Measurements from ENCODE around the gene STON1. TPM values are rescaled to one million over a fixed set of nuclear protein-coding genes. Genes with fewer than 3 reads are reported as not detected.

STON1 gene
- total RNA-seq, 1 donor from 2014 or later: 33.4 TPM

- ATAC-seq (no peak), DNase-seq (no peak)
- no peaks in the 10 kb centered on the region for H3K27me3 ChIP-seq (ENCODE audit: low read depth)
- no peaks in the 10 kb centered on the region for H3K9me3 ChIP-seq
- no peak overlapping the region for H3K27ac ChIP-seq
- no peaks in the 10 kb centered on the region for H3K4me1 ChIP-seq
- H3K36me3 ChIP-seq: no peaks in the 10 kb centered on the region
- intact Hi-C loops (cut with DNase I): no loop called here
- TF ChIP-seq, protein P1, sequence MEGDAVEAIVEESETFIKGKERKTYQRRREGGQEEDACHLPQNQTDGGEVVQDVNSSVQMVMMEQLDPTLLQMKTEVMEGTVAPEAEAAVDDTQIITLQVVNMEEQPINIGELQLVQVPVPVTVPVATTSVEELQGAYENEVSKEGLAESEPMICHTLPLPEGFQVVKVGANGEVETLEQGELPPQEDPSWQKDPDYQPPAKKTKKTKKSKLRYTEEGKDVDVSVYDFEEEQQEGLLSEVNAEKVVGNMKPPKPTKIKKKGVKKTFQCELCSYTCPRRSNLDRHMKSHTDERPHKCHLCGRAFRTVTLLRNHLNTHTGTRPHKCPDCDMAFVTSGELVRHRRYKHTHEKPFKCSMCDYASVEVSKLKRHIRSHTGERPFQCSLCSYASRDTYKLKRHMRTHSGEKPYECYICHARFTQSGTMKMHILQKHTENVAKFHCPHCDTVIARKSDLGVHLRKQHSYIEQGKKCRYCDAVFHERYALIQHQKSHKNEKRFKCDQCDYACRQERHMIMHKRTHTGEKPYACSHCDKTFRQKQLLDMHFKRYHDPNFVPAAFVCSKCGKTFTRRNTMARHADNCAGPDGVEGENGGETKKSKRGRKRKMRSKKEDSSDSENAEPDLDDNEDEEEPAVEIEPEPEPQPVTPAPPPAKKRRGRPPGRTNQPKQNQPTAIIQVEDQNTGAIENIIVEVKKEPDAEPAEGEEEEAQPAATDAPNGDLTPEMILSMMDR (IDR thresholded peaks at IDR 0.05): no peak
- H3K4me3 ChIP-seq: no peak overlapping the region
Measured at GRCh38 chr2:48633143-48633542, 103.2 kb downstream of the STON1 start.

DNA sequence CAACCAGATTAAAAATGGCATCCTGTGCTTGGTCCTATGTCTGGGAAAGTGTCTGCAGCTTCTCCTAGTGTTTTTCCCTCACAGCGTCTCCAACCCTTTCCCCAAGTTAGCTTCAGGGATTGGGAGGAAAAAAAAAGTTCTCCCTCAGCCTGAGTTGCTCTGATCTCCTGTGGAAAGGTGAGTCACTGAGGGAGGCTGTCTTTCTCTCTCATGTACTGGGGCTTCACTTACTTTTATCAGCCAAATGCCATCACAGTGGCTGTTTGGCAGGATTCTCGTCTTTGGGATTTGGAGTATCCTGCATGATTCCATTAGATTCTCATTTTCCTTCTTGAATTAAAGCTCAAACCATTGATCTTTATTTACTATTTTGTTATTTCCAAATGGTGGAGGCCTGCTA is 105.8 kb downstream of the STON1 start:
- Histone ChIP-seq H3K4me3 (no peak overlapping the region), H3K27ac (no peak overlapping the region), H3K4me1 (no peaks in the 10 kb centered on the region), H3K27me3 (ENCODE audit: low read depth) (no peaks in the 10 kb centered on the region), H3K9me3 (no peaks in the 10 kb centered on the region), H3K36me3 (no peaks in the 10 kb centered on the region)
- TF ChIP-seq, protein P1 (IDR thresholded peaks at IDR 0.05): no peak
- ATAC-seq (no peak), DNase-seq (no peak)
- intact Hi-C loops (cut with DNase I): no loop called here

- ATAC-seq (no peak), DNase-seq (no peak)
- TF ChIP-seq, protein P1 (IDR thresholded peaks at IDR 0.05): no peak
- intact Hi-C loops (cut with DNase I): no loop called here
- no peak overlapping the region for H3K27ac ChIP-seq
- no peak overlapping the region for H3K4me3 ChIP-seq
- H3K27me3 ChIP-seq (ENCODE audit: low read depth): no peaks in the 10 kb centered on the region
- no peaks in the 10 kb centered on the region for H3K4me1 ChIP-seq
- H3K9me3 ChIP-seq: no peaks in the 10 kb centered on the region
- no peaks in the 10 kb centered on the region for H3K36me3 ChIP-seq
Measured at GRCh38 chr2:48638261-48638660, 108.3 kb downstream of the STON1 start.

Other genes with a start within 250 kb of the STON1 start
- 39.8 TPM for gene FOXN2, start 215.5 kb upstream of the STON1 start, total RNA-seq
- 27.2 TPM for gene PPP1R21, start 89.4 kb upstream of the STON1 start, total RNA-seq
- gene GTF2A1L, start 87.7 kb downstream of the STON1 start, total RNA-seq: not detected
- 0.30 TPM for gene LHCGR, start 225.6 kb downstream of the STON1 start, total RNA-seq

All from lower lobe of right lung (tissue), 2 donors.